Measurements from ENCODE around the gene LMX1A.

DNA sequence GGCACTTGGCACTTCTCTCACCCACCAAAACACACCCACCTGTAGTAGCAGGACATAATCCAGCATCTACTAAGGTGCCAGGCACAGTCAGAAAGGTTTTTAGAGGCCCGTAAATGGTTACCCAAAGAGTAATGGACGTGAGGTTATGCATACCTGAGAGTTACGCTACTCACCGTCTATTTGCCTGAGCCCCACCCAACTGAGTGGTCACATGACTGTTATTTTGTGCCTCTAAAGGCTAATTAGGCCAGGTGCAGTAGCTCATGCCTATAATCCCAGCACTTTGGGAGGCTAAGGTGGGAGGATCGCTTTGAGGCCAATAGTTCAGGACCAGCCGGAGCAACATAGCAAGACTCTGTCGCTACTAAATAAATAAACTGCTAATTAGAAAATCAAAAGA, 11.0 kb downstream of the LMX1A start:
- TF ChIP-seq, protein P1, sequence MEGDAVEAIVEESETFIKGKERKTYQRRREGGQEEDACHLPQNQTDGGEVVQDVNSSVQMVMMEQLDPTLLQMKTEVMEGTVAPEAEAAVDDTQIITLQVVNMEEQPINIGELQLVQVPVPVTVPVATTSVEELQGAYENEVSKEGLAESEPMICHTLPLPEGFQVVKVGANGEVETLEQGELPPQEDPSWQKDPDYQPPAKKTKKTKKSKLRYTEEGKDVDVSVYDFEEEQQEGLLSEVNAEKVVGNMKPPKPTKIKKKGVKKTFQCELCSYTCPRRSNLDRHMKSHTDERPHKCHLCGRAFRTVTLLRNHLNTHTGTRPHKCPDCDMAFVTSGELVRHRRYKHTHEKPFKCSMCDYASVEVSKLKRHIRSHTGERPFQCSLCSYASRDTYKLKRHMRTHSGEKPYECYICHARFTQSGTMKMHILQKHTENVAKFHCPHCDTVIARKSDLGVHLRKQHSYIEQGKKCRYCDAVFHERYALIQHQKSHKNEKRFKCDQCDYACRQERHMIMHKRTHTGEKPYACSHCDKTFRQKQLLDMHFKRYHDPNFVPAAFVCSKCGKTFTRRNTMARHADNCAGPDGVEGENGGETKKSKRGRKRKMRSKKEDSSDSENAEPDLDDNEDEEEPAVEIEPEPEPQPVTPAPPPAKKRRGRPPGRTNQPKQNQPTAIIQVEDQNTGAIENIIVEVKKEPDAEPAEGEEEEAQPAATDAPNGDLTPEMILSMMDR (IDR thresholded peaks at IDR 0.05; ENCODE audit: insufficient read depth, low read length), result no peak
- TF ChIP-seq, protein P2, sequence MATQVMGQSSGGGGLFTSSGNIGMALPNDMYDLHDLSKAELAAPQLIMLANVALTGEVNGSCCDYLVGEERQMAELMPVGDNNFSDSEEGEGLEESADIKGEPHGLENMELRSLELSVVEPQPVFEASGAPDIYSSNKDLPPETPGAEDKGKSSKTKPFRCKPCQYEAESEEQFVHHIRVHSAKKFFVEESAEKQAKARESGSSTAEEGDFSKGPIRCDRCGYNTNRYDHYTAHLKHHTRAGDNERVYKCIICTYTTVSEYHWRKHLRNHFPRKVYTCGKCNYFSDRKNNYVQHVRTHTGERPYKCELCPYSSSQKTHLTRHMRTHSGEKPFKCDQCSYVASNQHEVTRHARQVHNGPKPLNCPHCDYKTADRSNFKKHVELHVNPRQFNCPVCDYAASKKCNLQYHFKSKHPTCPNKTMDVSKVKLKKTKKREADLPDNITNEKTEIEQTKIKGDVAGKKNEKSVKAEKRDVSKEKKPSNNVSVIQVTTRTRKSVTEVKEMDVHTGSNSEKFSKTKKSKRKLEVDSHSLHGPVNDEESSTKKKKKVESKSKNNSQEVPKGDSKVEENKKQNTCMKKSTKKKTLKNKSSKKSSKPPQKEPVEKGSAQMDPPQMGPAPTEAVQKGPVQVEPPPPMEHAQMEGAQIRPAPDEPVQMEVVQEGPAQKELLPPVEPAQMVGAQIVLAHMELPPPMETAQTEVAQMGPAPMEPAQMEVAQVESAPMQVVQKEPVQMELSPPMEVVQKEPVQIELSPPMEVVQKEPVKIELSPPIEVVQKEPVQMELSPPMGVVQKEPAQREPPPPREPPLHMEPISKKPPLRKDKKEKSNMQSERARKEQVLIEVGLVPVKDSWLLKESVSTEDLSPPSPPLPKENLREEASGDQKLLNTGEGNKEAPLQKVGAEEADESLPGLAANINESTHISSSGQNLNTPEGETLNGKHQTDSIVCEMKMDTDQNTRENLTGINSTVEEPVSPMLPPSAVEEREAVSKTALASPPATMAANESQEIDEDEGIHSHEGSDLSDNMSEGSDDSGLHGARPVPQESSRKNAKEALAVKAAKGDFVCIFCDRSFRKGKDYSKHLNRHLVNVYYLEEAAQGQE (IDR thresholded peaks at IDR 0.05; ENCODE audit: insufficient replicate concordance, low read depth), result no peak
- TF ChIP-seq POLR2AphosphoS5 (IDR thresholded peaks at IDR 0.05; ENCODE audit: low read depth), result no peak
